Gastroesophageal sphincter (tissue), 4 donors: ENCODE results near the gene CCDC92. TPM values are rescaled to one million over a fixed set of nuclear protein-coding genes. Genes with fewer than 3 reads are reported as not detected.

Experiments used
- ATAC-seq: fragments of 150-250 bp; one replicate; pipeline ENCODE4 v1.9.1; 2016; ENCODE audit warnings: mild to moderate bottlenecking, moderate library complexity
- H3K27ac ChIP-seq, 4 donors: fragments of 200-600 bp; sonication (generic) in 3 of 4; 1 replicate in 3 of 4; 2 replicates in 1 of 4; pipeline ENCODE4 v1.5.1; 2016 to 2019
- H3K27me3 ChIP-seq: fragments of 200-600 bp; sonication (generic); one replicate; pipeline ENCODE4 v1.5.1; 2019
- H3K36me3 ChIP-seq, 2 donors: fragments of 200-600 bp; sonication (generic); one replicate each; pipeline ENCODE4 v1.5.1; 2019; ENCODE audit warnings: control low read depth in 1 of 2
- H3K4me1 ChIP-seq, 3 donors: fragments of 200-600 bp; sonication (generic); 1 replicate in 2 of 3; 2 replicates in 1 of 3; pipeline ENCODE4 v1.5.1; 2016 to 2019; ENCODE audit warnings: control low read depth in 2 of 3
- H3K4me3 ChIP-seq, 2 donors: fragments of 200-600 bp; sonication (generic); one replicate each; pipeline ENCODE4 v1.5.1; 2019; ENCODE audit warnings: mild to moderate bottlenecking in 1 of 2, moderate library complexity in 1 of 2
- H3K9me3 ChIP-seq, 3 donors: fragments of 200-600 bp; sonication (generic); one replicate each; pipeline ENCODE4 v1.5.1; 2017 to 2019; ENCODE audit warnings: control low read depth in 2 of 3
- CTCF ChIP-seq, 4 experiments: fragments of 200-600 bp in 2 of 4; fragments of 450-650 bp in 2 of 4; sonication (generic) in 1 of 4; IDR thresholded peaks; one replicate each; pipeline ENCODE4 v1.5.1; 2017 to 2019; ENCODE audit warnings: antibody characterized with exemption in 4 of 4, mild to moderate bottlenecking in 2 of 4, moderate library complexity in 2 of 4
- EP300 ChIP-seq: sonication (generic); formaldehyde crosslinking; IDR thresholded peaks from one replicate; pipeline ENCODE4 v1.6.1; 2017; ENCODE audit warnings: antibody characterized with exemption, mild to moderate bottlenecking
- POLR2A ChIP-seq, 2 donors: fragments of 450-650 bp; IDR thresholded peaks; one replicate each; pipeline ENCODE4 v1.6.1; 2017; ENCODE audit warnings: antibody characterized with exemption in 2 of 2, mild to moderate bottlenecking in 2 of 2, moderate library complexity in 1 of 2
- POLR2AphosphoS5 ChIP-seq: sonication (generic); formaldehyde crosslinking; IDR thresholded peaks from one replicate; pipeline ENCODE4 v1.6.1; 2017; ENCODE audit warnings: antibody characterized with exemption
- WGBS, 2 donors: methylation state at CpG; one replicate each; pipeline ENCODE4 v1.1.5; 2018; ENCODE audit warnings: low coverage in 1 of 2; 5-methylcytosine and 5-hydroxymethylcytosine counted together
- total RNA-seq, 4 donors: library from RNA; depleted of rRNA; stranded (reverse); fragments of >200 nt; gene quantifications; one replicate each; pipeline ENCODE4 v1.1.0, GENCODE V29; 2016

Gene CCDC92
- total RNA-seq, 4 donors from 2014 or later = 26.2 to 74.3 (median 34.2) TPM

GRCh38 chr12:123942238-123942653 lies 30.4 kb downstream of the CCDC92 start:
- Histone ChIP-seq H3K27ac (no peak overlapping the region), H3K4me3 (no peak overlapping the region), H3K9me3 (no peaks in the 10 kb centered on the region), H3K36me3 (peaks cover 0 to 86% of the 10 kb centered on the region in 2 donors), H3K4me1 (peaks cover 0 to 12% (median 0%) of the 10 kb centered on the region in 3 donors), H3K27me3 (no peaks in the 10 kb centered on the region)
- TF ChIP-seq POLR2A (IDR thresholded peaks at IDR 0.05) = no peak
- no peak for TF ChIP-seq POLR2AphosphoS5
- TF ChIP-seq CTCF (IDR thresholded peaks at IDR 0.05) = no peak
- no peak for TF ChIP-seq EP300
- WGBS, 2 donors = 73 to 100% methylated on average over 1 to 3 of the region's 10 CpGs
- ATAC-seq = no peak

GRCh38 chr12:123941624-123942237 lies 30.9 kb downstream of the CCDC92 start:
- H3K27ac ChIP-seq = no peak overlapping the region
- H3K27me3 ChIP-seq = no peaks in the 10 kb centered on the region
- TF ChIP-seq POLR2A (IDR thresholded peaks at IDR 0.05) = no peak
- TF ChIP-seq CTCF (IDR thresholded peaks at IDR 0.05) = no peak
- no peak for TF ChIP-seq EP300
- TF ChIP-seq POLR2AphosphoS5 = no peak
- ATAC-seq = no peak
- H3K4me3 ChIP-seq = no peak overlapping the region
- H3K4me1 ChIP-seq = peaks cover 0 to 7% (median 0%) of the 10 kb centered on the region in 3 donors
- no peaks in the 10 kb centered on the region for H3K9me3 ChIP-seq
- H3K36me3 ChIP-seq = peaks cover 0 to 91% of the 10 kb centered on the region in 2 donors
- WGBS, 2 donors = 91 to 100% methylated on average over 5 to 12 of the region's 13 CpGs

GRCh38 chr12:123941000-123941399 lies 31.6 kb downstream of the CCDC92 start:
- TF ChIP-seq EP300 (no peak), CTCF (IDR thresholded peaks at IDR 0.05) (no peak)
- Histone ChIP-seq H3K4me1 (no peaks in the 10 kb centered on the region), H3K27me3 (no peaks in the 10 kb centered on the region), H3K4me3 (no peak overlapping the region), H3K27ac (no peak overlapping the region), H3K9me3 (no peaks in the 10 kb centered on the region), H3K36me3 (peaks cover 0 to 99% of the 10 kb centered on the region in 2 donors)
- WGBS, 2 donors = no CpG with 5 or more reads among the region's 9 CpGs
- ATAC-seq = no peak

GRCh38 chr12:123940627-123940966 lies 32.0 kb downstream of the CCDC92 start:
- ATAC-seq = no peak
- Histone ChIP-seq H3K9me3 (no peaks in the 10 kb centered on the region), H3K36me3 (peaks cover 0 to 100% of the 10 kb centered on the region in 2 donors), H3K4me3 (no peak overlapping the region), H3K4me1 (no peaks in the 10 kb centered on the region), H3K27ac (no peak overlapping the region), H3K27me3 (no peaks in the 10 kb centered on the region)
- no peak for TF ChIP-seq POLR2AphosphoS5
- TF ChIP-seq CTCF (IDR thresholded peaks at IDR 0.05) = no peak
- no peak for TF ChIP-seq POLR2A (IDR thresholded peaks at IDR 0.05)
- no peak for TF ChIP-seq EP300
- 60% methylated on average over 1 of the region's 9 CpGs; no CpG with 5 or more reads in 1 of the 2 donors for WGBS, 2 donors
